Stomach (tissue), 9 donors: ENCODE measurements around the gene AXL. TPM values are rescaled to one million over a fixed set of nuclear protein-coding genes. Genes with fewer than 3 reads are reported as not detected.
"Not testable (repeated sequence)": the region's sequence is repeated elsewhere in the genome, so short reads cannot be mapped to it uniquely, and the experiment has no call there.

Source experiments
- DNase-seq, 2 donors: peaks; one replicate each; pipeline versions ENCODE4 v3.0.0 to v3.0.0-alpha.2; 2013 to 2019
- H3K27ac ChIP-seq, 5 donors: fragments of 200-600 bp in 4 of 5; sonication (generic) in 4 of 5; one replicate each; pipeline ENCODE4 v1.5.1; 2013 to 2019; ENCODE audit warnings: mild to moderate bottlenecking in 1 of 5, moderate library complexity in 1 of 5
- H3K27me3 ChIP-seq, 3 donors: fragments of 200-600 bp; sonication (generic); one replicate each; pipeline ENCODE4 v1.5.1; 2017 to 2019; ENCODE audit warnings: mixed run types in 1 of 3
- H3K36me3 ChIP-seq, 4 donors: fragments of 200-600 bp; sonication (generic); 1 replicate in 3 of 4; 2 replicates in 1 of 4; pipeline ENCODE4 v1.5.1; 2016 to 2019
- H3K4me1 ChIP-seq, 4 donors: fragments of 200-600 bp; sonication (generic); one replicate each; pipeline ENCODE4 v1.5.1; 2016 to 2019
- H3K4me3 ChIP-seq, 4 donors: fragments of 200-600 bp; sonication (generic) in 3 of 4; one replicate each; pipeline ENCODE4 v1.5.1; 2016 to 2019; ENCODE audit warnings: mild to moderate bottlenecking in 1 of 4
- H3K9me3 ChIP-seq, 4 donors: fragments of 200-600 bp; sonication (generic); one replicate each; pipeline ENCODE4 v1.5.1; 2016 to 2019
- EP300 ChIP-seq: sonication (generic); formaldehyde crosslinking; IDR thresholded peaks from one replicate; pipeline ENCODE4 v1.6.1; 2017; ENCODE audit warnings: antibody characterized with exemption
- POLR2A ChIP-seq, 4 donors: fragments of 450-650 bp; IDR thresholded peaks; one replicate each; pipeline ENCODE4 v1.6.1; 2016; ENCODE audit warnings: antibody characterized with exemption in 4 of 4, control low read depth in 2 of 4, mild to moderate bottlenecking in 1 of 4, moderate library complexity in 1 of 4
- POLR2AphosphoS5 ChIP-seq, 3 donors: sonication (generic); formaldehyde crosslinking; IDR thresholded peaks; one replicate each; pipeline ENCODE4 v1.6.1; 2016; ENCODE audit warnings: antibody characterized with exemption in 3 of 3
- WGBS, 5 donors: extraction: QIAGEN DNeasy Blood & Tissue Kit in 3 of 5; methylation state at CpG; one replicate each; pipeline versions ENCODE4 v1.1.5 to v1.1.7; 2013 to 2018; 5-methylcytosine and 5-hydroxymethylcytosine counted together
- intact Hi-C: fragments of 100-400 bp; cut with DNase I; formaldehyde crosslinking; loops from one replicate; pipeline ENCODE4 v1.15.1; 2023; ENCODE audit warnings: low total_unique reads
- polyA plus RNA-seq, 3 donors: library from polyadenylated mRNA; stranded (reverse); fragments of 200-250 nt; gene quantifications; one replicate each; pipeline ENCODE4 v1.2.3, GENCODE V29; 2013
- total RNA-seq, 5 donors: library from RNA; depleted of rRNA; stranded (reverse); fragments of >200 nt; gene quantifications; one replicate each; pipeline versions ENCODE4 v1.1.0 to v1.2.3, GENCODE V29; 2014 to 2016
- TF ChIP-seq, protein P1 (sequence below), 7 experiments: fragments of 450-650 bp in 4 of 7; fragments of 200-600 bp in 3 of 7; sonication (generic) in 3 of 7; IDR thresholded peaks; one replicate each; pipeline ENCODE4 v1.5.1; 2016 to 2019; ENCODE audit warnings: antibody characterized with exemption in 7 of 7, control low read depth in 2 of 7, mild to moderate bottlenecking in 1 of 7
- donor health status: healthy with polysubstance abuse.
- donor health status: Bipolar disorder and iron deficiency.
- donor health status: healthy.

The AXL gene
- total and polyA plus RNA-seq, 8 donors: 6.1 to 48.7 (median 22.8) TPM

DNA sequence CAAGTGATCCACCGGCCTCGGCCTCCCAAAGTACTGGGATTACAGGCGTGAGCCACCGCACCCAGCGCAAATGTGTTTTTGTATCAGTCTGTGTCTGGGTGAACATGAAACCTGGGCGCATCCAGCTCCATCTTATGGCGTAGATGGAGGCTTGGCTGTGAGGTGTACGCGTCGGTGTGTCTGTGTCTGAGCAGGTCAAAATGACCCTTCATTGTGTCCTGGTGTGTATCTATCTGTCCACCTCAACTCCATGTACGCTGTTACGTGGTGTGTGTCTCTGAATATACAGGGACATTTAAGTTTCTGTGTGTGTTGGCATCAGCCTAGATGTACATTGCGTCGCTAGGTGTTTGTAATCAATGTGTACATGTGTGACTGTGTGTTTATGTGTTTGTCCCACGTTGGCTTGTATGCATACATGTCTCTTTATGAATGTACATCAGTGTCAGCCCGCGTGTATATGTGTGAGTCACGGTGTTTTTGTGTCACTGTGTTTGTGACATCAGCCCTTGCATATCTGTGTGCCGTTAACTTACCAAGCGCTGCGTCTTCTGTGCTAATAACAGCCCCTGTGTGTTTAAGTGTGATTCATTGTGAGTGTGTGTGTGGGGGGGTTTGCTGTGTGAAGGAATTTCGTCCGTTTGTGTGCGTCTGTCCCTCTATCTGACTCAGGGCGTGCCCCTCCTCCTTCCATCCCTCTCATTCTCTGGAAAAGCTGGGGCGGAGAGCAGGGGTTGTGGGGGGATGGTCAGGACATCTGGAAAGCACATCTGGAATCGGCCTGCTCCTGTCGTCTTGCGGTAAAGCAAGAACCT lies 6.4 kb downstream of the AXL start:
- peak overlapping the region; percentile 77 to 94 (median 90) for H3K27ac ChIP-seq
- peak; percentile 35 to 88 for DNase-seq
- no peaks in the 10 kb centered on the region for H3K9me3 ChIP-seq
- peak overlapping the region; percentile 43 to 56 (median 52) for H3K4me3 ChIP-seq
- peaks cover 20 to 71% (median 37%) of the 10 kb centered on the region in 4 donors for H3K4me1 ChIP-seq
- WGBS, 5 donors: 45 to 52% (median 46%) methylated on average over 23 to 29 of the region's 29 CpGs
- no peak for TF ChIP-seq POLR2A (IDR thresholded peaks at IDR 0.05)
- peak in 2 of 3 donors; percentile 67 to 74 for TF ChIP-seq POLR2AphosphoS5 (IDR thresholded peaks at IDR 0.05)
- peaks cover 0 to 11% (median 5%) of the 10 kb centered on the region in 4 donors for H3K36me3 ChIP-seq
- H3K27me3 ChIP-seq: peaks cover 0 to 15% (median 12%) of the 10 kb centered on the region in 3 donors
- intact Hi-C loops: no loop called here

DNA sequence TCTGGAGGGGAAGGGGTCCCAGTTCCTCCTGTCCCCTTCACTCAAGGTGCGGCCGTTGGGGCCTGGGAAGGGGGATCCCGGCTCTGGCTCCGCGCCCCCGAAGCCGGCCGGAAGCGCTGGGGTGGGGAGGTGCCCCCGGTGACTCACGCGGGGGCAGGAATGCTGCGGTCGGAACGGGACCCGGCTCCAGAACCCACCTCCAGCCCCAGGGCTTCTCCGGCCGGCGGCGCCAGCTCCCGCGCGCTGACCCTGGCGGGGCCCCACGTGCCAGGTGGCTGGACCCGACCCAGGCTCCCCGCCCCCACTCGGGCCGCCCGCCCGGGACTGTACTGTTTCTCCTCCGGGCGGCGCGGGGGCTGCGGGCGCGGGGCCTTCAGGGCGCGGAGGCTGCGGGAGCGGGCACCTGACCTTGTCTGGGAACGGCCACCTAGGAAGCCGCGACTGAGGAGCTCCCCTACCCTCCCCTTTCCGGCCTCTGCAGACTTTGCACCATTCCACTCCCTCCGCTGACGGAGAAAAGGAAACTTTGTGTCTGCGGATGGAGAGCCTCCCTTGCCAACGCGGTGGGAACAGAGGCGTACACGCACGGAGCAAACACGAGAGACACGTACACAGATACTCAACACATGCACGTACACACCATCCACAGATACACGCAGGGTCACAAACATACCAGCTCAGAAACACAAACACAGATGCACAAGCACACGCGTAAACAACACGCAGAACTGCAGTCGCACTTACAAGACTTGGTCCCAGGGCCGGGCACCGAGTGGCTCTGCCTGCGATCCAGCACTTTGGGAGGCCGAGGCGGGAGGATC lies 7.2 kb downstream of the AXL start:
- intact Hi-C loops: no loop called here
- peak; percentile 62 to 89 for DNase-seq
- Histone ChIP-seq H3K36me3 (peaks cover 0 to 16% (median 4%) of the 10 kb centered on the region in 4 donors), H3K27me3 (peaks cover 0 to 11% (median 8%) of the 10 kb centered on the region in 3 donors), H3K27ac (peak overlapping the region; percentile 77 to 94 (median 90)), H3K9me3 (no peaks in the 10 kb centered on the region), H3K4me1 (peaks cover 20 to 64% (median 33%) of the 10 kb centered on the region in 4 donors), H3K4me3 (peak overlapping the region; percentile 43 to 56 (median 52))
- TF ChIP-seq POLR2A (IDR thresholded peaks at IDR 0.05) (no peak), POLR2AphosphoS5 (IDR thresholded peaks at IDR 0.05) (peak in 2 of 3 donors; percentile 10 to 16)
- TF ChIP-seq, protein P1, sequence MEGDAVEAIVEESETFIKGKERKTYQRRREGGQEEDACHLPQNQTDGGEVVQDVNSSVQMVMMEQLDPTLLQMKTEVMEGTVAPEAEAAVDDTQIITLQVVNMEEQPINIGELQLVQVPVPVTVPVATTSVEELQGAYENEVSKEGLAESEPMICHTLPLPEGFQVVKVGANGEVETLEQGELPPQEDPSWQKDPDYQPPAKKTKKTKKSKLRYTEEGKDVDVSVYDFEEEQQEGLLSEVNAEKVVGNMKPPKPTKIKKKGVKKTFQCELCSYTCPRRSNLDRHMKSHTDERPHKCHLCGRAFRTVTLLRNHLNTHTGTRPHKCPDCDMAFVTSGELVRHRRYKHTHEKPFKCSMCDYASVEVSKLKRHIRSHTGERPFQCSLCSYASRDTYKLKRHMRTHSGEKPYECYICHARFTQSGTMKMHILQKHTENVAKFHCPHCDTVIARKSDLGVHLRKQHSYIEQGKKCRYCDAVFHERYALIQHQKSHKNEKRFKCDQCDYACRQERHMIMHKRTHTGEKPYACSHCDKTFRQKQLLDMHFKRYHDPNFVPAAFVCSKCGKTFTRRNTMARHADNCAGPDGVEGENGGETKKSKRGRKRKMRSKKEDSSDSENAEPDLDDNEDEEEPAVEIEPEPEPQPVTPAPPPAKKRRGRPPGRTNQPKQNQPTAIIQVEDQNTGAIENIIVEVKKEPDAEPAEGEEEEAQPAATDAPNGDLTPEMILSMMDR (IDR thresholded peaks at IDR 0.05): peak in 2 of 7 experiments; percentile 12 to 18
- WGBS, 5 donors: 1 to 10% (median 4%) methylated on average over 20 to 67 of the region's 67 CpGs

DNA sequence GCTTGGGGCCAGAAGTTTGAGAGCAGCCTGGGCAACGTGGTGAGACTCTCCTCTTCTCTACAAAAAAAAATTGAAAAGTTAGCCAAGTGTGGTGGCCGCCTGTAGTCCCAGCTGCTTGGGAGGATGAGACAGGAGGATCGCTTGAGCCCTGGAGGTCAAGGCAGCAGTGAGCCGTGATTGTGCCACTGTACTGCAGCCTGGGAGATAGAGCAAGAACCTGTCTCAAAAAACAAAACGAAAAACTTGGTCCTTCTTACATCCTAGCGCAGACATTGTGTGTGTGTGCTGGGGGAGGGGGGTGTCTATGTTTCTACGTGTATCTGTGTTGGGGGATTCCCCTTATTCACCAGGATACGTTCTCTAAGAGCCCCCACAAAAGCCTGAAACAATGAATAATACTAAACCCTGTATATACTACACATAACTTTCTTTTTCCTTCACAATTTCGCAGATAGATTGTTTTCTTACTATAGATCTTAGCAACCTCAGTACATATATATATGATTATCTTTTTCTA lies 7.9 kb downstream of the AXL start:
- 48 to 57% (median 53%) methylated on average over 9 of the region's 9 CpGs for WGBS, 5 donors
- Histone ChIP-seq H3K36me3 (peaks cover 0 to 14% (median 2%) of the 10 kb centered on the region in 4 donors), H3K4me3 (peak overlapping the region; percentile 43 to 56 (median 52)), H3K27ac (peak overlapping the region; percentile 77 to 94 (median 90)), H3K27me3 (peaks cover 0 to 11% (median 8%) of the 10 kb centered on the region in 3 donors), H3K4me1 (peaks cover 20 to 58% (median 32%) of the 10 kb centered on the region in 4 donors), H3K9me3 (no peaks in the 10 kb centered on the region)
- DNase-seq: no peak
- intact Hi-C loops: no loop called here
- TF ChIP-seq EP300: no peak
- no peak for TF ChIP-seq POLR2A (IDR thresholded peaks at IDR 0.05)
- no peak for TF ChIP-seq POLR2AphosphoS5 (IDR thresholded peaks at IDR 0.05)
- TF ChIP-seq, protein P1 (IDR thresholded peaks at IDR 0.05): no peak

DNA sequence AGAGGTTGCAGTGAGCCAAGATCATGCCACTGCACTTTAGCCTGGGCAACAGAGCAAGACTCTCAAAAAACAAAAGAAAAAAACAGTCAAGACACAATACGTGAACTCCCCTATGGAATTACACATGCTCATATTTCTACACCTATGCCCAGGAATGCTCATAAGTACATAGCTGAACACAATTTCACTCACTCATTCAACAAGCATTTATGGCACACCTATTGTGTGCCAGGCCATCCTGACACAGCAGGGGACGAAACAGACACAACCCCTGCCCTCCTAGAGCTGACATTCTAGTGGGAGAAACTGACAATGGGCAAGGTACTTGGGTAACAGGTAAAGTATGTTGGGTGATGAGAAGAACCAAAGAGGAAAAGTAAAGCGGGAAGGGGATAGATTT lies 9.5 kb downstream of the AXL start:
- H3K4me3 ChIP-seq: no peak overlapping the region
- no peak for DNase-seq
- H3K4me1 ChIP-seq: peaks cover 20 to 44% (median 26%) of the 10 kb centered on the region in 4 donors
- TF ChIP-seq, protein P1 (IDR thresholded peaks at IDR 0.05): no peak
- TF ChIP-seq POLR2AphosphoS5 (IDR thresholded peaks at IDR 0.05): no peak
- no peak for TF ChIP-seq EP300
- no peak for TF ChIP-seq POLR2A (IDR thresholded peaks at IDR 0.05)
- no peak overlapping the region for H3K27ac ChIP-seq
- 60 to 89% (median 86%) methylated on average over 3 of the region's 3 CpGs for WGBS, 5 donors
- no peaks in the 10 kb centered on the region for H3K9me3 ChIP-seq
- H3K27me3 ChIP-seq: peaks cover 0 to 11% (median 8%) of the 10 kb centered on the region in 3 donors
- H3K36me3 ChIP-seq: peaks cover 0 to 25% (median 10%) of the 10 kb centered on the region in 4 donors
- intact Hi-C loops: no loop called here

DNA sequence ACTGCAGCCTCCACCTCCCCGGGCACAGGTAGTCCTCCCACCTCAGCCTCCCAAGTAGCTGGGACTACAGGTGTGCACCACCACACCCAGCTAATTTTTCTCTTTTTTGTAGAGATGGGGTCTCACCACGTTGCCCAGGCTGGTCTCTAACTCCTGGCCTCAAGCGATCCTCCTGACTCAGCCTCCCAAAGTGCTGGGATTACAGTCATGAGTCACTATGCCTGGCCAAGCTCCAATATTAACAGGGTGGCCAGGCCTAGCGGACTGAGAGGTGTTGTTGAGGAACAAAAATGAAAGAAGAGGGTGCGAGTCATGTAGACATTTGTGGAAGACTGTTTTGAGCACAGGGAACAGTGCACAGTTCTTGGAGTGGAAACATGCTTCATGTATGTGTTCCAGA lies 10.3 kb downstream of the AXL start:
- DNase-seq, H3K27ac ChIP-seq, H3K9me3 ChIP-seq, H3K4me3 ChIP-seq, intact Hi-C loops: not testable (repeated sequence)
- H3K36me3 ChIP-seq: peaks cover 0 to 33% (median 14%) of the 10 kb centered on the region in 4 donors
- H3K4me1 ChIP-seq: peaks cover 20 to 36% (median 22%) of the 10 kb centered on the region in 4 donors
- WGBS, 5 donors: 79 to 90% (median 86%) methylated on average over 5 of the region's 5 CpGs
- peaks cover 0 to 11% (median 8%) of the 10 kb centered on the region in 3 donors for H3K27me3 ChIP-seq
